ENCODE data around the gene SUPT3H.
"Not testable (repeated sequence)": the region's sequence is repeated elsewhere in the genome, so short reads cannot be mapped to it uniquely, and the experiment has no call there.

The SUPT3H gene

GRCh38 chr6:45320349-45320748, 57.4 kb downstream of the SUPT3H start:
- no peak for DNase-seq

- no peak for DNase-seq
Measured at GRCh38 chr6:45314146-45314545, 63.6 kb downstream of the SUPT3H start.

- no peak for DNase-seq
Measured at GRCh38 chr6:45310118-45310788, 67.5 kb downstream of the SUPT3H start.

GRCh38 chr6:45305546-45305945, 72.2 kb downstream of the SUPT3H start:
- no peak for DNase-seq

- DNase-seq: no peak
Measured at GRCh38 chr6:45302832-45303231, 74.9 kb downstream of the SUPT3H start.

GRCh38 chr6:45301348-45302142, 76.2 kb downstream of the SUPT3H start:
- no peak for DNase-seq

- no peak for DNase-seq
Measured at GRCh38 chr6:45300736-45301135, 77.0 kb downstream of the SUPT3H start.

- DNase-seq: no peak
Measured at GRCh38 chr6:45299096-45299581, 78.6 kb downstream of the SUPT3H start.

- no peak for DNase-seq
Measured at GRCh38 chr6:45297320-45297719, 80.4 kb downstream of the SUPT3H start.

- not testable (repeated sequence) for DNase-seq
Measured at GRCh38 chr6:45294065-45294701, 83.6 kb downstream of the SUPT3H start.

- no peak for DNase-seq
Measured at GRCh38 chr6:45293306-45293705, 84.4 kb downstream of the SUPT3H start.

GRCh38 chr6:45289751-45290514, 87.8 kb downstream of the SUPT3H start:
- no peak for DNase-seq

GRCh38 chr6:45286707-45287106, 91.0 kb downstream of the SUPT3H start:
- DNase-seq: not testable (repeated sequence)

GRCh38 chr6:45278367-45278766, 99.4 kb downstream of the SUPT3H start:
- no peak for DNase-seq

GRCh38 chr6:45277741-45278140, 100.0 kb downstream of the SUPT3H start:
- not testable (repeated sequence) for DNase-seq

- DNase-seq: no peak
Measured at GRCh38 chr6:45275358-45275757, 102.4 kb downstream of the SUPT3H start.

GRCh38 chr6:45272626-45273025, 105.1 kb downstream of the SUPT3H start:
- DNase-seq: no peak

GRCh38 chr6:45265246-45265645, 112.5 kb downstream of the SUPT3H start:
- DNase-seq: no peak

- DNase-seq: no peak
Measured at GRCh38 chr6:45260696-45261095, 117.0 kb downstream of the SUPT3H start.

- DNase-seq: no peak
Measured at GRCh38 chr6:45256697-45257695, 120.7 kb downstream of the SUPT3H start.

- no peak for DNase-seq
Measured at GRCh38 chr6:45255434-45255833, 122.3 kb downstream of the SUPT3H start.

- no peak for DNase-seq
Measured at GRCh38 chr6:45254253-45254652, 123.5 kb downstream of the SUPT3H start.

All from stimulated activated CD4-positive, alpha-beta T cell treated with anti-CD3 and anti-CD28 coated beads, Interleukin-2, amount 100 ng/mL, for 24 hours (primary cell).